ENCODE data around the gene PPP1R27. TPM values are rescaled to one million over a fixed set of nuclear protein-coding genes. Genes with fewer than 3 reads are reported as not detected.

The PPP1R27 gene
- total RNA-seq, 1 donor from 2014 or later: not detected

- DNase-seq (ENCODE audit: low spot score in 2 of 2, unreplicated experiment in 2 of 2): peak in 1 of 2 experiments; percentile 10
- Mint-ChIP-seq H3K9me3 (no peaks in the 10 kb centered on the region), H3K4me3 (no peak overlapping the region), H3K36me3 (peaks cover 2% of the 10 kb centered on the region), H3K4me1 (peaks cover 7% of the 10 kb centered on the region), H3K27ac (no peak overlapping the region), H3K27me3 (ENCODE audit: low read depth) (peaks cover 22% of the 10 kb centered on the region)
- TF ChIP-seq CTCF (IDR thresholded peaks at IDR 0.05; ENCODE audit: unreplicated experiment): no peak
Observed at GRCh38 chr17:81819708-81820107, 15.1 kb downstream of the PPP1R27 start.

DNA sequence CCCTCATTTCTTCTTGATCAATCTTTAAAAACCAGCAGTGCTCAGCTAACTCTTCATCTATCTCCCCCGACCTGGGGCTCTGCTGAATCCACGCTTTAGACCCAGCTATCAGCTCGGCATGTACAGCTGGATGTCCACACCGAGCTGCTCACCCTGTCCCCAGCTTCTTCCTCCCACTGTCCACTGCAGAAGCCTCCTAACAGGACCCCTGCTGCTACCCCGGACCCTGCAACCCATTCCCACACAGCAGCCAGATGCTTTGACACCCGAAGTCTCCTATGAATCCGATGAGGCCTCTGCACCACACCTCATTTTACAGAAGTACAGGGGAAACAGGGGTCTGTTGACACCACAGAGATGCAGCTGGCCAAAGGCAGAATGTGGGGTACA, 17.1 kb downstream of the PPP1R27 start:
- Mint-ChIP-seq H3K27me3 (ENCODE audit: low read depth) (peaks cover 22% of the 10 kb centered on the region), H3K4me1 (peaks cover 7% of the 10 kb centered on the region), H3K36me3 (peaks cover 2% of the 10 kb centered on the region), H3K27ac (no peak overlapping the region), H3K4me3 (no peak overlapping the region), H3K9me3 (no peaks in the 10 kb centered on the region)
- TF ChIP-seq CTCF (IDR thresholded peaks at IDR 0.05; ENCODE audit: unreplicated experiment): no peak
- DNase-seq (ENCODE audit: low spot score in 2 of 2, unreplicated experiment in 2 of 2): no peak

GRCh38 chr17:81815646-81815986, 19.2 kb downstream of the PPP1R27 start:
- no peak for TF ChIP-seq CTCF (IDR thresholded peaks at IDR 0.05; ENCODE audit: unreplicated experiment)
- Mint-ChIP-seq H3K4me1 (peaks cover 7% of the 10 kb centered on the region), H3K9me3 (no peaks in the 10 kb centered on the region), H3K27ac (no peak overlapping the region), H3K4me3 (no peak overlapping the region), H3K27me3 (ENCODE audit: low read depth) (peaks cover 27% of the 10 kb centered on the region), H3K36me3 (no peaks in the 10 kb centered on the region)
- DNase-seq (ENCODE audit: low spot score in 2 of 2, unreplicated experiment in 2 of 2): no peak

GRCh38 chr17:81814748-81815645, 19.9 kb downstream of the PPP1R27 start:
- peak in 1 of 2 experiments; percentile 18 for DNase-seq (ENCODE audit: low spot score in 2 of 2, unreplicated experiment in 2 of 2)
- H3K27me3 Mint-ChIP-seq (ENCODE audit: low read depth): peaks cover 31% of the 10 kb centered on the region
- no peaks in the 10 kb centered on the region for H3K36me3 Mint-ChIP-seq
- TF ChIP-seq CTCF (IDR thresholded peaks at IDR 0.05; ENCODE audit: unreplicated experiment): no peak
- no peak overlapping the region for H3K4me3 Mint-ChIP-seq
- peaks cover 7% of the 10 kb centered on the region for H3K4me1 Mint-ChIP-seq
- no peaks in the 10 kb centered on the region for H3K9me3 Mint-ChIP-seq
- H3K27ac Mint-ChIP-seq: no peak overlapping the region

- Mint-ChIP-seq H3K27me3 (ENCODE audit: low read depth) (peaks cover 39% of the 10 kb centered on the region), H3K4me1 (peaks cover 7% of the 10 kb centered on the region), H3K27ac (no peak overlapping the region), H3K4me3 (no peak overlapping the region), H3K9me3 (no peaks in the 10 kb centered on the region), H3K36me3 (no peaks in the 10 kb centered on the region)
- DNase-seq (ENCODE audit: low spot score in 2 of 2, unreplicated experiment in 2 of 2): peak in 1 of 2 experiments; percentile 14
- TF ChIP-seq CTCF (IDR thresholded peaks at IDR 0.05; ENCODE audit: unreplicated experiment): no peak
Observed at GRCh38 chr17:81813861-81814683, 20.8 kb downstream of the PPP1R27 start.

Data from mesothelial cell of epicardium (in vitro differentiated cells).